ENCODE data around the gene CPED1.

The CPED1 gene

DNA sequence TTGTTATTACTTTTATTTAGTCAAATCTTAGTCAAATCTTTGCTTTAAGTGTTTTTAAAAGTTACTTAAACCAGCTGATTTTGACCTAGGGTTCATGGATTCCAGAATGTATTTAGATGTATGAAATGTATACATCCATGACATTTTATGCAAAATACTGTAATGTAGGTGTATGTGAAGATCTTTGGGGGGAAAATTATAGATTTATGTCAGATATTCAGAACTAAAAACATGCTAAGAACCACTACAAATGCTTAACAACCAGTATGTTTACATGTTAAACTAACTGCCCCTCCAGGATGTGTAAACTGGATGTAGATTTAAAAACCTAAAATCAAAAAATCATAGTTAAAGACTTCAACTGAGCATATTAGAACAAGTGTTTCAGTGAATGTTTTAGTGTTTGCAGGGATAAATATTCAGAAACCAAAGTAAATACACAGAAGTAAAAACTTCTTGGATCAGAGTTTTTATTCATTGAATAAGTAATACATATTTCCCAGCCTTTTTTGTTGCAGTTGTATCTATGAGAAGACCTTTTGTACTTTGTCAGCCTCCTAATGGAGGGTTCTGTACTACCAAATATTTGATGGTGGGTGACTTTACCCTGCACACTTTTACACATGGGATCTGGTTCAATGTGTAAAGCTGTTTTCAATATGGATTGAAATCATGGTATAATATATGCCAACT, 3.9 kb downstream of the CPED1 start:
- Histone ChIP-seq H3K4me2 (ENCODE audit: low read length) (no peak overlapping the region), H3K27me3 (ENCODE audit: insufficient read depth, low read length) (no peaks in the 10 kb centered on the region), H3K9me2 (ENCODE audit: low read depth, low read length) (no peaks in the 10 kb centered on the region), H4K20me1 (ENCODE audit: insufficient read depth, low read length) (no peaks in the 10 kb centered on the region), H2AFZ (ENCODE audit: low read length) (no peak overlapping the region), H3K36me3 (ENCODE audit: insufficient read depth, low read length) (no peaks in the 10 kb centered on the region), H3K9ac (ENCODE audit: low read length) (no peak overlapping the region), H3K9me3 (ENCODE audit: low read length) (no peaks in the 10 kb centered on the region), H3K27ac (ENCODE audit: low read depth, low read length, poor library complexity, severe bottlenecking) (no peak overlapping the region), H3F3A (ENCODE audit: insufficient read depth, low read length) (no peaks in the 10 kb centered on the region), H3K79me2 (ENCODE audit: insufficient read depth, low read length) (no peaks in the 10 kb centered on the region), H3K4me3 (ENCODE audit: low read depth, low read length, poor library complexity, severe bottlenecking) (no peak overlapping the region), H3K4me1 (ENCODE audit: insufficient read depth, low read length, severe bottlenecking) (peaks cover 39% of the 10 kb centered on the region)
- no peak for TF ChIP-seq EZH2 (IDR thresholded peaks at IDR 0.05; ENCODE audit: borderline replicate concordance, low read length)
- TF ChIP-seq, protein P1, sequence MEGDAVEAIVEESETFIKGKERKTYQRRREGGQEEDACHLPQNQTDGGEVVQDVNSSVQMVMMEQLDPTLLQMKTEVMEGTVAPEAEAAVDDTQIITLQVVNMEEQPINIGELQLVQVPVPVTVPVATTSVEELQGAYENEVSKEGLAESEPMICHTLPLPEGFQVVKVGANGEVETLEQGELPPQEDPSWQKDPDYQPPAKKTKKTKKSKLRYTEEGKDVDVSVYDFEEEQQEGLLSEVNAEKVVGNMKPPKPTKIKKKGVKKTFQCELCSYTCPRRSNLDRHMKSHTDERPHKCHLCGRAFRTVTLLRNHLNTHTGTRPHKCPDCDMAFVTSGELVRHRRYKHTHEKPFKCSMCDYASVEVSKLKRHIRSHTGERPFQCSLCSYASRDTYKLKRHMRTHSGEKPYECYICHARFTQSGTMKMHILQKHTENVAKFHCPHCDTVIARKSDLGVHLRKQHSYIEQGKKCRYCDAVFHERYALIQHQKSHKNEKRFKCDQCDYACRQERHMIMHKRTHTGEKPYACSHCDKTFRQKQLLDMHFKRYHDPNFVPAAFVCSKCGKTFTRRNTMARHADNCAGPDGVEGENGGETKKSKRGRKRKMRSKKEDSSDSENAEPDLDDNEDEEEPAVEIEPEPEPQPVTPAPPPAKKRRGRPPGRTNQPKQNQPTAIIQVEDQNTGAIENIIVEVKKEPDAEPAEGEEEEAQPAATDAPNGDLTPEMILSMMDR (IDR thresholded peaks at IDR 0.05; ENCODE audit: low read length) = no peak

DNA sequence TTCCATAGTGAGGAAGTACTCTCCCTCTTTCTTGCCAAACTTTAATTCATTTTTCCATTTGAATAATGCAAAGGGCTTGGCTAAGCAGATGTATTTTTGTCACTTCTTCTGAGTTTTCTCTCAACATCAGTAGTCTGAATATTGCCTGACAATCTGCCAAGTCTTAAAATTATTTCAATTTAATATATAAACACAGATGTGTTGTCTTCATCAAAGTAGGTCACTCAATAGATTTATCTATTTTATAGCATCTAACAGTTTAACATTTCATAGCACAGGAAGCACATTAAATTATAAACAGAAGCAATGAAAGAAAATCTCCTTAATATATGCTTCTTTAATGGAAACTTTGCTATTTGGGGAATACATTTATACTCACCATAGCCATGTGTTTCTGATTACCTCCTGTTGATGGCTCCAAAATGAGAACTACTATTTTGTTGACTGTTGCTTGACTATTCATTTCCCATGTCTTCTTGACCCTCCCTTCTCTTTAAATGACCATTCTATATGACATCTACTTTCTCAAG, 4.5 kb downstream of the CPED1 start:
- no peaks in the 10 kb centered on the region for H3K27me3 ChIP-seq (ENCODE audit: insufficient read depth, low read length)
- no peaks in the 10 kb centered on the region for H3K36me3 ChIP-seq (ENCODE audit: insufficient read depth, low read length)
- no peaks in the 10 kb centered on the region for H4K20me1 ChIP-seq (ENCODE audit: insufficient read depth, low read length)
- no peaks in the 10 kb centered on the region for H3K9me2 ChIP-seq (ENCODE audit: low read depth, low read length)
- no peaks in the 10 kb centered on the region for H3K9me3 ChIP-seq (ENCODE audit: low read length)
- no peaks in the 10 kb centered on the region for H3F3A ChIP-seq (ENCODE audit: insufficient read depth, low read length)
- H3K4me2 ChIP-seq (ENCODE audit: low read length) = no peak overlapping the region
- no peaks in the 10 kb centered on the region for H3K79me2 ChIP-seq (ENCODE audit: insufficient read depth, low read length)
- no peak overlapping the region for H3K27ac ChIP-seq (ENCODE audit: low read depth, low read length, poor library complexity, severe bottlenecking)
- no peak overlapping the region for H3K9ac ChIP-seq (ENCODE audit: low read length)
- no peak overlapping the region for H3K4me3 ChIP-seq (ENCODE audit: low read depth, low read length, poor library complexity, severe bottlenecking)
- H2AFZ ChIP-seq (ENCODE audit: low read length) = no peak overlapping the region
- no peak for TF ChIP-seq EZH2 (IDR thresholded peaks at IDR 0.05; ENCODE audit: borderline replicate concordance, low read length)
- TF ChIP-seq, protein P1 (IDR thresholded peaks at IDR 0.05; ENCODE audit: low read length) = no peak
- peaks cover 35% of the 10 kb centered on the region for H3K4me1 ChIP-seq (ENCODE audit: insufficient read depth, low read length, severe bottlenecking)

DNA sequence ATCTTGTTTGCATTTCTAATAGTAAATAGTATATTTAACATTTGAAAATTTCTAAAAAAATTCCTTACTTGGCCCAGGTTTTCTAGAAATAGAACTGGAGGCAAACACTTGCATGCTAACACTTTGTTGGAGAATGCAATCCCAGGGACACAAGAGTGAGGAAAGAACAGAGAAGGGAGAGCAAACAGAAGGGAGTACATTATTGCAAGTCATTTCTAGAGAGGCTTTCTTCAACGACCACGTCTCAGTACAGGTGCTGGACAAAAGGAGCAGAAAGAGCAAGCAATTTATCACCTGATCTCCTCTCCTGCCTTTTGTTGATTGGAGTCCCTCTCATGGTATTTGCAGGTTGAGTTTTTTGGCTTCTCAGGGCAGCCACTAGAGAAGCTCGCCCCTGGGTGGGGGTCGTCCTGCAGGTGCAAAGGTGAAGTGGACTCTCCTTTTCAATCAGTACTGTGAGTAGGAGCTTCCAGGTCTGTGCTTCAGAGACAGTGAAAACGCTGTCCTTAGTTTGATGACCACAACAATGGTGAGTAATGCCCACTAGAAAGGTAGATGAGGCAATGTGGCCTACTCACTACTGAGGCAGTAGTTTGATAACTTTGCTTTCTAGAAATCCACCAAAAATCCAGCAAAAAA, 5.2 kb downstream of the CPED1 start:
- peaks cover 29% of the 10 kb centered on the region for H3K4me1 ChIP-seq (ENCODE audit: insufficient read depth, low read length, severe bottlenecking)
- no peak overlapping the region for H3K9ac ChIP-seq (ENCODE audit: low read length)
- H3K79me2 ChIP-seq (ENCODE audit: insufficient read depth, low read length) = no peaks in the 10 kb centered on the region
- H3F3A ChIP-seq (ENCODE audit: insufficient read depth, low read length) = no peaks in the 10 kb centered on the region
- no peak overlapping the region for H3K4me2 ChIP-seq (ENCODE audit: low read length)
- no peak overlapping the region for H3K27ac ChIP-seq (ENCODE audit: low read depth, low read length, poor library complexity, severe bottlenecking)
- H3K9me3 ChIP-seq (ENCODE audit: low read length) = no peaks in the 10 kb centered on the region
- no peak overlapping the region for H2AFZ ChIP-seq (ENCODE audit: low read length)
- H3K9me2 ChIP-seq (ENCODE audit: low read depth, low read length) = no peaks in the 10 kb centered on the region
- no peak overlapping the region for H3K4me3 ChIP-seq (ENCODE audit: low read depth, low read length, poor library complexity, severe bottlenecking)
- no peaks in the 10 kb centered on the region for H3K27me3 ChIP-seq (ENCODE audit: insufficient read depth, low read length)
- H3K36me3 ChIP-seq (ENCODE audit: insufficient read depth, low read length) = no peaks in the 10 kb centered on the region
- no peaks in the 10 kb centered on the region for H4K20me1 ChIP-seq (ENCODE audit: insufficient read depth, low read length)
- no peak for TF ChIP-seq EZH2 (IDR thresholded peaks at IDR 0.05; ENCODE audit: borderline replicate concordance, low read length)
- TF ChIP-seq, protein P1 (IDR thresholded peaks at IDR 0.05; ENCODE audit: low read length) = no peak

Measured in OCI-LY1 (cell line).